Uterus (tissue), 2 donors: ENCODE measurements around the gene ERBIN.

Experiments
- POLR2A ChIP-seq, 2 donors: fragments of 450-650 bp; IDR thresholded peaks; one replicate each; pipeline ENCODE4 v1.6.1; 2016; ENCODE audit warnings: antibody characterized with exemption in 2 of 2, mild to moderate bottlenecking in 1 of 2, moderate library complexity in 1 of 2
- TF ChIP-seq, protein P1 (sequence below), 4 experiments: fragments of 200-600 bp in 2 of 4; fragments of 450-650 bp in 2 of 4; sonication (generic) in 2 of 4; IDR thresholded peaks; one replicate each; pipeline ENCODE4 v1.5.1; 2016 to 2019; ENCODE audit warnings: antibody characterized with exemption in 4 of 4, mild to moderate bottlenecking in 2 of 4, moderate library complexity in 1 of 4

DNA sequence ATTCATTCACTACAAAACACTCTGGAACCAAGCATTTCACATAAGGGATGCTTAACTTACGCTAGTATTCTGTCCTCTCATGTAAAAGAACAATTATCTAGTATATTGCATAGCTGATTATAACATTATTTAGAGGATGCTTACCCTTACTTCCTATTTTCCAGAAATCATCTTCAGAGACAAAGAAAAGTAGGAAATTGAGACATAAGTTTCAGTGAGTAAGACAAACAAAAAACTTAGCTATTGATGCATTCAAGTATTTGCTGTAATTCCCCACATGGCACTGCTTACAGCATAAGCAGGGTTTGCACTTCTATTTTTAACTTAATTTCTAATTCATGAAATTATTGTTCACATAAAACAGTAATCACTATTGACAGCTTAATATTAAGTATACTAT is 112.9 kb downstream of the ERBIN start:
- TF ChIP-seq, protein P1, sequence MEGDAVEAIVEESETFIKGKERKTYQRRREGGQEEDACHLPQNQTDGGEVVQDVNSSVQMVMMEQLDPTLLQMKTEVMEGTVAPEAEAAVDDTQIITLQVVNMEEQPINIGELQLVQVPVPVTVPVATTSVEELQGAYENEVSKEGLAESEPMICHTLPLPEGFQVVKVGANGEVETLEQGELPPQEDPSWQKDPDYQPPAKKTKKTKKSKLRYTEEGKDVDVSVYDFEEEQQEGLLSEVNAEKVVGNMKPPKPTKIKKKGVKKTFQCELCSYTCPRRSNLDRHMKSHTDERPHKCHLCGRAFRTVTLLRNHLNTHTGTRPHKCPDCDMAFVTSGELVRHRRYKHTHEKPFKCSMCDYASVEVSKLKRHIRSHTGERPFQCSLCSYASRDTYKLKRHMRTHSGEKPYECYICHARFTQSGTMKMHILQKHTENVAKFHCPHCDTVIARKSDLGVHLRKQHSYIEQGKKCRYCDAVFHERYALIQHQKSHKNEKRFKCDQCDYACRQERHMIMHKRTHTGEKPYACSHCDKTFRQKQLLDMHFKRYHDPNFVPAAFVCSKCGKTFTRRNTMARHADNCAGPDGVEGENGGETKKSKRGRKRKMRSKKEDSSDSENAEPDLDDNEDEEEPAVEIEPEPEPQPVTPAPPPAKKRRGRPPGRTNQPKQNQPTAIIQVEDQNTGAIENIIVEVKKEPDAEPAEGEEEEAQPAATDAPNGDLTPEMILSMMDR (IDR thresholded peaks at IDR 0.05), result no peak
- no peak for TF ChIP-seq POLR2A (IDR thresholded peaks at IDR 0.05)
